HG03439 (cell line): ENCODE measurements around the gene PTBP3.
A peak's percentile ranks its signal among the peaks of the same experiment; 100 is the strongest.
"Not testable (repeated sequence)": the region's sequence is repeated elsewhere in the genome, so short reads cannot be mapped to it uniquely, and the experiment has no call there.

Experiments
- ATAC-seq: cut with Tn5 transposase; IDR thresholded peaks from one replicate; pipeline ENCODE4 v1.9.1; 2021; ENCODE audit warnings: mild to moderate bottlenecking, moderate library complexity; ENCODE audit not compliant: unreplicated experiment

PTBP3 gene

GRCh38 chr9:112332977-112333638 is at the start of gene PTBP3:
Gene PTBP3 (minus strand): TSS chr9:112333619. CDS start chr9:112297865, 35,754 bp downstream.
- peak; percentile 61 for ATAC-seq

GRCh38 chr9:112382501-112383364 is 49.3 kb upstream of the PTBP3 start:
- ATAC-seq, result no peak

- no peak for ATAC-seq
These were observed 48.6 kb upstream of the PTBP3 start for GRCh38 chr9:112382066-112382465.

- no peak for ATAC-seq
These were observed 47.4 kb upstream of the PTBP3 start for GRCh38 chr9:112380825-112381221.

GRCh38 chr9:112380102-112380824 is 46.8 kb upstream of the PTBP3 start, which contains the start of gene HSDL2:
Gene HSDL2 (plus strand): TSS chr9:112380108. CDS start chr9:112380164, 56 bp downstream.
- ATAC-seq, result peak; percentile 27

- ATAC-seq, result peak; percentile 80
These were observed 46.0 kb upstream of the PTBP3 start for GRCh38 chr9:112379177-112380101.

- peak; percentile 18 for ATAC-seq
These were observed 45.1 kb upstream of the PTBP3 start for GRCh38 chr9:112378328-112379176.

- ATAC-seq, result no peak
These were observed 44.4 kb upstream of the PTBP3 start for GRCh38 chr9:112377684-112378327.

GRCh38 chr9:112377087-112377486 is 43.7 kb upstream of the PTBP3 start:
- no peak for ATAC-seq

GRCh38 chr9:112375361-112375760 is 41.9 kb upstream of the PTBP3 start:
- no peak for ATAC-seq

- not testable (repeated sequence) for ATAC-seq
These were observed 40.8 kb upstream of the PTBP3 start for GRCh38 chr9:112374232-112374631.

GRCh38 chr9:112373666-112374065 is 40.2 kb upstream of the PTBP3 start:
- not testable (repeated sequence) for ATAC-seq

GRCh38 chr9:112371060-112371459 is 37.6 kb upstream of the PTBP3 start:
- ATAC-seq, result no peak

- ATAC-seq, result no peak
These were observed 36.4 kb upstream of the PTBP3 start for GRCh38 chr9:112369817-112370216.

- no peak for ATAC-seq
These were observed 34.0 kb upstream of the PTBP3 start for GRCh38 chr9:112367465-112367864.

GRCh38 chr9:112366591-112366990 is 33.2 kb upstream of the PTBP3 start:
- ATAC-seq, result no peak

- not testable (repeated sequence) for ATAC-seq
These were observed 31.8 kb upstream of the PTBP3 start for GRCh38 chr9:112365257-112365656.

GRCh38 chr9:112364761-112365160 is 31.3 kb upstream of the PTBP3 start:
- ATAC-seq, result no peak

- ATAC-seq, result no peak
These were observed 28.2 kb upstream of the PTBP3 start for GRCh38 chr9:112361601-112362000.
